HG03558 (cell line): ENCODE measurements around the gene BUD13.
A peak's percentile ranks its signal among the peaks of the same experiment; 100 is the strongest.
"Not testable (repeated sequence)": the region's sequence is repeated elsewhere in the genome, so short reads cannot be mapped to it uniquely, and the experiment has no call there.

Source experiments
- ATAC-seq: cut with Tn5 transposase; IDR thresholded peaks from one replicate; pipeline ENCODE4 v1.9.1; 2021; ENCODE audit warnings: moderate number of reproducible peaks; ENCODE audit not compliant: unreplicated experiment; ENCODE audit errors: extremely low read depth

BUD13 gene, protein sequence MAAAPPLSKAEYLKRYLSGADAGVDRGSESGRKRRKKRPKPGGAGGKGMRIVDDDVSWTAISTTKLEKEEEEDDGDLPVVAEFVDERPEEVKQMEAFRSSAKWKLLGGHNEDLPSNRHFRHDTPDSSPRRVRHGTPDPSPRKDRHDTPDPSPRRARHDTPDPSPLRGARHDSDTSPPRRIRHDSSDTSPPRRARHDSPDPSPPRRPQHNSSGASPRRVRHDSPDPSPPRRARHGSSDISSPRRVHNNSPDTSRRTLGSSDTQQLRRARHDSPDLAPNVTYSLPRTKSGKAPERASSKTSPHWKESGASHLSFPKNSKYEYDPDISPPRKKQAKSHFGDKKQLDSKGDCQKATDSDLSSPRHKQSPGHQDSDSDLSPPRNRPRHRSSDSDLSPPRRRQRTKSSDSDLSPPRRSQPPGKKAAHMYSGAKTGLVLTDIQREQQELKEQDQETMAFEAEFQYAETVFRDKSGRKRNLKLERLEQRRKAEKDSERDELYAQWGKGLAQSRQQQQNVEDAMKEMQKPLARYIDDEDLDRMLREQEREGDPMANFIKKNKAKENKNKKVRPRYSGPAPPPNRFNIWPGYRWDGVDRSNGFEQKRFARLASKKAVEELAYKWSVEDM

DNA sequence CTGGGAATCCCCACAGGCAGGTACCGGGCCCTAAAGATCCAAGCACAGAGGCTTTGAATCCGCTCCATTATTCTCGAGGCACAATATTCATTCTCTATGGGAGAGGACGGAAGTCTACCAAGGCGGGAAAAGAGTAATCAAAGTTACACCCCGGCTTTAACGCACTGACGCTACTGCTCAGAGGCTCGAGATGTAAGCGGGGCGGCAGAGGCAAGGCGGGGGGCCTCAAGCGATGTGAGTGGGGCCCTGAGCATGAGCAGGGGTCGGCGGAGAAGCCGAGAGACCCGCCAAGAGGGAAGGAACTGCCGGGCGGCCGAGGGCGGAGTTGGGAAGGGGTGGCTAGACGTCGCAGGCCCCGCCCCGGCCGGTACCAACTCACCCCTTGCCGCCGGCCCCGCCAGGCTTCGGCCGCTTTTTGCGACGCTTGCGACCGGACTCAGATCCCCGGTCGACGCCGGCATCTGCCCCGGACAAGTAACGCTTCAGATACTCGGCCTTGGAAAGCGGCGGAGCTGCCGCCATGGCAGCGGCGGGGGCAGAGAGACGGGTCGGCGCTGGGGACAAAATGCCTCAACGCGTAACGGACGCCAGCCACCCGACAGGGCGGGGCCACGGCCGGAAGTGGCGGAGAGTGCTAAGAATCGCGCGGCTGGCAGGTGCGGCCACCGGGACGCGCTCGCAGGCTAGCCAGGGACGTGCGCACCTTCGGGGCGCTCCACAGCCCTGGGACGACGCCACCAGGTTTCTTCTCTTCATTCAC is at the start of gene BUD13:
Gene BUD13, minus strand, starts transcription at position 545 of the 760 bp plus-strand sequence. Its CDS starts 23 bp downstream, at position 522.
- ATAC-seq: peak; percentile 53

DNA sequence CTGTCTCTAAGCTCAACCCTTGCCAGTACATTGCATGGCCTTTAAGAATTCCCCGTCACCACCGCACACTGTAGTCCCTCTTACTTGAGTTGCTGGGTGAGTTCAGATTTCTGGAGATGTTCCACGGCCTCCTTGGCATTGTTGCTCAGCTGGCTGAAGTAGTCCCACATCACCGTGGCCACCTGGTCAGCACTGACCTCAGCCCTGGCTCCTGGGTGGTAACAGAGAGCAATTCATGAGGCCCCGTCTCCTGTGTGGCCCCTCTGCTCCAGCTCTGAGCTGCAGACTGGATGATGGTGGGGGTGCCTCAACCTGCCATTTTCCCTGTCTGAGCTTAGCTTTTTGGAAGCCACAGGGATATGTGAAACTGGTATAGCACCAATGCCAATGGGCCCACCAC is 49.8 kb upstream of the BUD13 start:
- no peak for ATAC-seq

DNA sequence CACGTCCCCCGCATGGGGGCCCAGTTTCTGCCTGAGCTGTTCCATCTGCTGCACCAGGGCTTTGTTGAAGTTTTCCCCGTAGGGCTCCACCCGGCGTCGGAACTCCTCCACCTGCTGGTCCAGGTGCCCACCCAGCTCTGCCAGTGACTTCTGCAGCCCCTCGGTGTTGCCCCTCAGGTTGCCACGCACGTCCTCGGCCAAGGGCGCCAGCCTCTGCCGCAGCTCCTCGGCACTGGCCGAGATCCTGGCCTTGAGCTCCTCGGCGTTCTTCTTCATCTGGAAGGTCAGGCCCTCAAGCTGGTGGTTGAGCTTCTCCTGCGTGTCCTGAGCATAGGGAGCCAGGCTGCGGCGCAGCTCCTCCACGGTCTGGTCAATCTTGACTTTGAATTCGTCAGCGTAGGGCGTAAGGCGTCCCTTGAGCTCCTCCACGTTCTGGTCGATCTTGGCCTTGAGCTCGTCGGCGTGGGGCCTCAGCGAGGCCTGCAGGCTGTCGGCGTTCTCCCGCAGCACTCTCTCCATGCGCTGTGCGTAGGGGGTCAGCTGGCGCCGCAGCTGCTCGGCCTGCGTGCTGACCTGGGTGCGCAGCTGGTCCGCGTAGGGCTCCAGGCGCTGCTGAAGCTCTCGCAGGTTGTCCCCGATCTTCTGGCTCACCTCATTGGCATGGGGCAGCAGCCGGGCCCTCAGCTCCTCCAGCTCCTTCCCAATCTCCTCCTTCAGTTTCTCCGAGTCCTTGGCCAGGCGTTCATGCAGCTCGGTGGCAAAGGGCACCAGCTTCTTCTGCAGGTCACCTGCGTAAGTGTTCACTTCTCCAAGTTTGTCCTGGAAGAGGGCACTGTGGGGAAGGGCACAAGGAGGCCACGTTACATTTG is 48.5 kb upstream of the BUD13 start:
- ATAC-seq: no peak

DNA sequence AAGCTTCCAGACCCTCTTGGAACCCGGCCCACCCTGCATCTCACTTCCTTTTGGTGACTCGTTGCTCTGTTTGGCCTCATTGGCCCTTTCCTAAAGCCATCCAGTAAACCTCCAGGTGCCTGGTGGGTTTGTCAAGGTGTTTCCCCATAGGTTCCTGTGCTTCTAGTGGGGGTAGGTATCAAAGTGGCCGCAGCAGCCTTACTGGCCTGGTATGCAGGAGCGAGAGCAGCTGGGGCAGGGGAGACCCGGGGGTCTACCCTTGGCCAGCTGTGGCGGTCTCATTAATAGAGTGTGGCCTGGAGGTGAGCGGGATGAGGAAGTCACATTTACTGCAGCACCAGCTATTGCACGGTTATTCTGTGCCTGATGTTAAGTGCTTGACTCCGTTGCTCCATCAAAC is 46.3 kb upstream of the BUD13 start:
- no peak for ATAC-seq

DNA sequence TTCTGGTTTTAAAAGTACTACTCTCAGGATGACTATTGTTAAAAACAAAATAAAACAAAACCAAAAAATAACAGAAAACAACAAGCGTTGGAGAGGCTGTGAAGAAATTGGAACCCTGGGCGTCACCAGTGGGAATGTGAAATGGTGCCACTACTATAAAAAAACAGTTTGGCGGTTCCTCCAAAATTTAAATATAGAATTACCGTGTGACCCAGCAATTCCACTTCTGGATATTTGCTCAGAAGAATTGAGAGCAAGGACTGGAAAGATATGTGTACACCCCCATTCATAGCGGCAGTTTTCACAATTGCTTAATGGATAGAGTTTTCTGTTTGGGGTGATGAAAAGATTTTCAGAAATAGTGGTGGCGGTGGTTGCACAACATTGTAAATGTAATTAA is 41.7 kb upstream of the BUD13 start:
- ATAC-seq: no peak

DNA sequence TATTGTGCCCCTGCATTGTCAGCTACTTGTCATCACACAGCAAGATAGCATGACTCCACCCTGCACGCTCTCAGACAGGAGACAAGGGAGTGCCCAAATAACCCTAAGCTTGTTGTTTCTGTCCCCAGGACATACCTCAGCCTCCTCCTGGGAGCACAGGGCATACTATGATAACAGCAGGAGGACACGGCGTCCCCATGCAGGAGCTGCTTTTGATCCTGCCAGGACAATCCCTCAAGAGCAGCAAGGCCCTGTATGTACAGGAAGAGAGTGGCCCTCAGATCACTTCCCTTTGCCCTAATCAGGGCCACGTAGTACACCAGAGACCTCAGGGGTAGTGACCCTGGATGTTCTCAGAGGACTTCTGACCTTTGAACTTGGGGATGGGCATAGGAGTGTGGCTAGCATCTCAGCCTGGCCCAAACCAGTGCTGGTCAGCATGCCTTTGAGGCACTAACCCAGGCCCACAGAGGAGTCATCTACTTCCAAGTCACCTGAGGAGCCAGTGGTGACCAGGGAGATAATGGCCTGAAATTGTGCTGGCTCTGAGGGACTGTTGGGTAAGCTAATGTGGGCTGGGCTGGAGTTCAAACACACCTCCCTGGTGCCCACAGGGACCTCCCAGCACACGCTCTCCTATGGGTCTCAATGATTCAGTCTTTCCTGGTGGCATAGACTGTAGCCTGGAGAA is 41.1 kb upstream of the BUD13 start:
- ATAC-seq: no peak

DNA sequence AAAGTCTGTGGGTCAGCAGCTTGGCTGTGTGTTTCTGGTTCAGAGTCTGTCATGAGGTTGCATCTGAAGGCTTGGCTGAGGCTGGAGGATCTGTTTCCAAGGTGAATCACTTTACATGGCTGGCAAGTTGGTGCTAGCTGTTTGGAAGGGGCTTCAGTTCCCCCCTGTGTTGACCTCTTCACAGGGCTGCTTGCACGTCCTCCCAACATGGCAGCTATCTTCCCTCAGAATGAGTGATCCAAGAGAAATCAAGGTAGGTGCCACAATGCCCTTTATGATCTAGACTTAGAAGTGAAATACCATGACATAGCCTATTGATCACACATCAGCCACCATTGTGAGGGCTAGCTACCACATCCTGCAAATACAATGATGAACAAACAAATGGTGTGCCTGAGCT is 40.4 kb upstream of the BUD13 start:
- no peak for ATAC-seq

DNA sequence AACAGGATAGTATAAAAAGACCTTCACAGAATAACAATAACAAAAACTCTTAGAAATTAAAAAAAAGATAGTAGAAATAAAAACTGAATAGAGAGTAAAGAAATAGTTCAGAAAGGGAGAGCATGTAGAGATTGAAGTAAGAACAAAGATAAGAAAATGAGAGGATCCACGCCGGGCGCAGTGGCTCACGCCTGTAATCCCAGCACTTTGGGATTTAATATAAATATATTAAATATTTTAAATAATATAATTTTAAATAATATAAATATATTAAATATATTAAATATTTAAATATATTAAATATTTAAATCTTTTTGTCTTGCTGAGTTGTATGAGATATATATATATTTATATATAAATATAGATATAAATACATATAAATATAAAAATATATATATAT is 39.3 kb upstream of the BUD13 start:
- ATAC-seq: no peak

DNA sequence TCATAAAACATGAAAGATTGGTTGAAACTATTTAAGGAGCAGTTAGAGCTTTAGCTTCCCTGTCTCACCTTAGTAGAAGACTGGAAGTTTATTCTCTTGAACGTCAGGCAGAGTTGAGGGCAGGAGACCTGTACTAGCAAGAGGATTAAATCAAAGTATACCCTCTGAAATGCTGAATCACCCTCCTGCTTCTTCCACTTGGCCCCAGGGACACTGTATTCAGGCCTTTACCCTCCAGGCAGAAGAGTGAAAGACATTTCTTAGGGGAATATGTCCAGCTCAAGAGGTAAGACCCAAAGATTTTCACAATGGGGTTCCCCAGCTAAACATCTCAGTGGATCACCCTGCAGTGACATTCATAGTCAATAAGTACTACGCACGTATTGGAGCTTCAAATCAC is 38.4 kb upstream of the BUD13 start:
- no peak for ATAC-seq

DNA sequence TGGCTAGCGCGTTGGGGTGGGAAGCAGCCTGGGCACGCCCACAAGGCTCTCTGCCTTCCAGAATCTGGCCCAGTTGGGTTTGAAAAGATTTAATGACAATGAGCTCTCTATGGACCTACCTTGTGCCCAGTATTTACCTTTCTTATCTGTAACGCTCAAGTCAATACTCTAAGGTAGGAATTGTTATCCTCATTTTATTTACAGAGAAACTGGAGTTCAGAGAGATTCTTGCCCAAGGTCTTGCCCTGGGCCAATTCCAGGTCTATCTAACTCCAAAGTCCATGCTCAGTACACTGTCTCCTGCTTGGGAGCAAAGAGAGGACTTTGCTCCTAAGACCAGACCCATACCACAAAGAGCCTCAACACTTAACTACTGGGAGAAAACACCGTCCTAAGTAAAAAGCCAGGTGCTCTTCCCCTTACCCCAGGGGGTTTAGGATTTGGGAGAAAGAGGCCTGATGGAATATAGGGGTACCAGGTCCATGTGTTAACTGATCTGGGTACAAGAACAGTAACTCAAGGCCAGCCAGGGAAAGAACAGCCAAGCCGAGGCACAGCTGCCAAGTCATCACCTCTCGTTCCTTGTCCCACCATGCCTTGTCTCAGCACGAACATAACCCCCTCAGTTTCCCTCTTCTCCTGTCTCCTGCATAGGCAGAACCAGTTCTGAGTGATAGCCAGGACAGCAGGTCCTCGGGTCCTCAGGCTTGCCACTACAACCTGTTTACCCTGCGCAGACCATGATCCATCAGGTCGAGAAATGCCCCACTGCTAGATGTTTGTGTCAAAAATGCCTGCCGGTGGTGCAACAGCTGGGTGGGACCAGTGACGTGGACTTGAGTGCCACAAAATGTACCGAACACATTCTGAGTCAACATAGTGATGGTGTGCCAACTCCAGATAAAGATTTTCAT is 35.7 kb upstream of the BUD13 start:
- no peak for ATAC-seq

DNA sequence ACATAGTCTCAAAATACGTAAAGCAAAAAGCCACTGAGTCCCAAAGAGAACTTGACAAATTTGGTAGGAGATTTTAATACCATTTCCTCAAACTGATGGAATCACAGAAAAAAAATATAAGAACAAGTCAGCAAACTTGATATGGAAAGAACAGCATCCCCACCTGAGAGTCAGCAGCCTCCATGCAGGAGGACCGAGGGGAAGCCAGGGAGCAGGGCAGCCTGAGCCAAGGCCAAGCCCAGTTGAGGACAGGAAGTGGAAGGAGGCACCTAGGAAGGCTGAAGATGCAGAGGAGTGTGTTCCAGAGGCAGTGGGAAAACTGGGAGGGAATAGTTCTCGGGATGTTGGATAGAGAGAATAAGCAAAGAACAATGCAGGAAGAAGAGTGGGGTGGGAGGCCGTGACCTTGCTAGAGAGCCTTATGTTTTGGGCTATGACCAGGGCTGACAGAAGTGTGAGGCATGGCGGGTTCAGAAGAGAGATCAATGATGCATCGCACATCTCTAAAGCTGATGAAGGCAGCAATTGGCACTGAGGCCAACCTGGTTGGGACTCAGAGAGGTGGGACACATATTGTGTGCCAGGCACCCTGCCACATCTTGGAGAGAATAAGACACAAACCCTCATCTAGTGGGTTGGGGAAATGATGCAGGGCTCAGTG is 34.9 kb upstream of the BUD13 start:
- no peak for ATAC-seq

DNA sequence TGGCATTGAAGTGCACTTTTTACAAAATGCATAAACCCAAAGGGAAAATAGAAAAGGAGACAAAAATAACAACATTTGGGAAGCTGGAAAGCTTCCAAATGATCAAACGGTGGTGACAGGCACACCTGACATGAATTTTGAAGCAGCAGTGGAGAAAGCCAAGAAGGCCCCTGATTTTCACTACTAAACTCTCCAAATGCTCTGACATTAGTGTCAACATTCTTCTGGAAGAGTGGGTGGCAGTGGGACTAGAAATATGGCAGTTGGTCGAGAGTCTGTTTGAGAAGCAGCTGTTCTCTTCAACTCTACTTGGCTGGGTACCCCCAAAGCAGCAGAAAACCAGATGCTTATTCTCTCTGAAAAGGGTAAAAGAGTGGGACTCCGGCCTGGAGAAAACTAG is 31.2 kb upstream of the BUD13 start:
- no peak for ATAC-seq

DNA sequence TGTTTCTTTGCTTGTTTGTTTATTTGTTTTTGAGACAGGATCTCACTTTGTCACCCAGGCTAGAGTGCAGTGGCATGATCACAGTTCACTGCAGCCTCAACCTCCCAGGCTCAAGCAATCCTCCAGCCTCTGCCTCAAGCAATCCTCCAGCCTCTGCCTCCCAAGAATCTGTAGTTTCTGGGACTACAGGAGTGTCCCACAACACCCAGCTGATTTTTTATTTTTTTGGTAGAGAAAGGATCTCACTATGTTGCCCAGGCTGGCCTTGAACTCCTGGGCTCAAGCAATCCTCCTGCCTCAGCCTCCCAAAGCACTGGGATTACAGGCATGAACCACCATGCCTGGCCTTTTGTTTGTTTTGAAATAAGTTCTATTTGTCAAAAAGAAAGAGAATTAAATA is 28.9 kb upstream of the BUD13 start:
- not testable (repeated sequence) for ATAC-seq

DNA sequence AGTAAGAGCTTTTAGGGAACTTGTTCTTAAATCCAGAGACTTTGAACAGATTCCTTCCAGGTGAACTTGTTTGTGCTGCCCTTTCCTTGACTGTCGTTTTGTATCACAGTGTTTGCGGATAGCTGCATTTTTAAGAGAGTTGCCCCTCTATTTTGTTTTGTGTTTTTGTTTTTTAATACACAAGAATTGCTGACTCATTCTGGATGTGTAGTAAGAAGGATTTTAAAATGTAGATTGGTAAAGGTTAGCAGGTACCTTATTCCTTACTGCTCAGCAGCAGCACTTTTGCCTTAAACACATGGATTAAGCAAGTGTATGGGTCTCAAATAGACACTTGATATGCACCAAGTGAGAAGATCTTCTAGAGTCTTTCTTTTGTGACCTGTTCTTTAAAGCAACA is 27.8 kb upstream of the BUD13 start:
- no peak for ATAC-seq

DNA sequence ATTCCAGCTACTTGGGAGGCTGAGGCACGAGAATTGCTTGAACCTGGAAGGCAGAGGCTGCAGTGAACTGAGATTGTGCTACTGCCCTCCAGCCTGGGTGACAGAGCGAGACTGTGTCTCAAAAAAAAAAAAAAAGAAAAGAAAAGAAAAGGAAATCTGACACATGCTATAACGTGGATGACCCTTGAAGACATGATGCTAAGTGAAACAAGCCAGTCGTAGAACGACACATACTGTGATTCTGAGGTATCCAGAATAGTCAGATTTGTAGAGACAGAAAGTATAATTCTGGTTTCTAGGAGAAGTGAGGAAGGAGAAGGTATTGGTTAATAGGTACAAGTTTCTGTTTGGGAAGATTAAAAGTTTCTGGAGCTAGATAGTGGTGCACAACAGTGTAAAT is 25.6 kb upstream of the BUD13 start:
- ATAC-seq: no peak

DNA sequence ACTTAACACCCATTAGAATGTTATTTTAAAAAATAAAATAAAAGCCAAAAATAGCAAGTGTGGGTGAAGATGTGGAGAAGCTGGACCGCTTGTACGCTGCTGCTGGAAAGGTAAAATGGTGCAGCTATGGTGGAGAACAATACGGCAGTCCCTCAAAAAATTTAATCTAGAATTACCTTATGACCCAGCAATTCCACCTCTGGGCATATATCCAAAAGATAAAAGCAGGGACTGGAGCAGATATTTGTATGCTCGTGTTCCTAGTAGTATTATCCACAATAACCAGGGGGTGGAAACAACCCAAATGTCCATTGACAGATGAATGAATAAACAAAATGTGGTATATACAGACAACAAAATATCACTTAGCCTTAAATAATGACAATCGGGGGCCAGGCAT is 25.0 kb upstream of the BUD13 start:
- ATAC-seq: no peak

DNA sequence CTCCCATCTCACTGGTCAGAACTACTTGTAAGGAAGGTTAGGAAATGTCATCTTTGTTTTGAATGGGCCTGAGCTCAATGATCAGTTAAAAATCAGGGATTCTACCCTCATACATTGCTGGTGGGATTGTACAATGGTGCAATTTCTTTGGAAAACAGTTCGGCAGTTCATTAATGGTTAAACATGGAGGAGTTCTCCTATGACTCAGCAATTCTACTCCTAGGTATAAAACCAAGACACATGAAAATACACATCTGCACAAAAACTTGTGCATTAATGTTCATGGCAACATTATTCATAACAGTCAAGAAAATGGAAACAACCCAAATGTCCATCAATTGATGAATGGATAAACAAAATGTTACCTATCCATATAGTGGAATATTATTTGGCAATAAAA is 23.8 kb upstream of the BUD13 start:
- ATAC-seq: no peak

DNA sequence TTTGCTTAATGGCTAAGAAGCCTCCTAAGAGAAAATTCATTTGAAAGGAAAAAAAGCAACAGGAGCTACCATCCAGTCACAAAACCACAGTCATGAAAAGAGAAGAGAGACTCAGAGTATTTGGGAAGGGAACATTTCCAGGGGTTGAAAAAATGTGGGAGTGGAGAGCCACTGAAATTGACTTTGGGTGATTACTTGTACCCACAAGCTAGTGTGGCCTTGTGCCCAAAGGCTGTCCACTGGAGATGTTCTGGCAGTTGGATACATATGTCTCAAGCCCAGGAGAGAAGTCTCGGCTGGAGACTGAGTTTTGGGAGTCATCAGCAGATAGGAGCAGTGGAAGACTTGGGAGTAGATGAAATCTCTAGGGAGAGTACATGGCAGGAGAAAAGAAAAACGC is 22.1 kb upstream of the BUD13 start:
- ATAC-seq: no peak
